HG03108 (cell line): ENCODE results near the gene GPATCH2.
A peak's percentile ranks its signal among the peaks of the same experiment; 100 is the strongest.
"Not testable (repeated sequence)": the region's sequence is repeated elsewhere in the genome, so short reads cannot be mapped to it uniquely, and the experiment has no call there.

Source experiments
- ATAC-seq: cut with Tn5 transposase; IDR thresholded peaks from one replicate; pipeline ENCODE4 v1.9.1; 2021; ENCODE audit warnings: moderate library complexity; ENCODE audit not compliant: unreplicated experiment

The GPATCH2 gene

GRCh38 chr1:217453816-217454215 is 177.1 kb downstream of the GPATCH2 start:
- ATAC-seq, result no peak

- ATAC-seq, result no peak
Measured at GRCh38 chr1:217449370-217449769, 181.5 kb downstream of the GPATCH2 start.

- no peak for ATAC-seq
Measured at GRCh38 chr1:217443845-217444244, 187.0 kb downstream of the GPATCH2 start.

GRCh38 chr1:217437376-217437775 is 193.5 kb downstream of the GPATCH2 start:
- ATAC-seq, result no peak

- ATAC-seq, result no peak
Measured at GRCh38 chr1:217435204-217435603, 195.7 kb downstream of the GPATCH2 start.

- no peak for ATAC-seq
Measured at GRCh38 chr1:217433664-217434063, 197.2 kb downstream of the GPATCH2 start.

- no peak for ATAC-seq
Measured at GRCh38 chr1:217432339-217432738, 198.6 kb downstream of the GPATCH2 start.

- ATAC-seq, result no peak
Measured at GRCh38 chr1:217431395-217431794, 199.5 kb downstream of the GPATCH2 start.

- no peak for ATAC-seq
Measured at GRCh38 chr1:217425422-217425821, 205.5 kb downstream of the GPATCH2 start.

- ATAC-seq, result no peak
Measured at GRCh38 chr1:217419194-217419551, 211.7 kb downstream of the GPATCH2 start.

- ATAC-seq, result no peak
Measured at GRCh38 chr1:217418269-217419193, 212.4 kb downstream of the GPATCH2 start.

- no peak for ATAC-seq
Measured at GRCh38 chr1:217417363-217417762, 213.5 kb downstream of the GPATCH2 start.

GRCh38 chr1:217407534-217408001 is 223.3 kb downstream of the GPATCH2 start:
- ATAC-seq, result no peak

- ATAC-seq, result no peak
Measured at GRCh38 chr1:217403026-217403720, 227.7 kb downstream of the GPATCH2 start.

GRCh38 chr1:217402301-217402700 is 228.6 kb downstream of the GPATCH2 start:
- no peak for ATAC-seq

GRCh38 chr1:217393896-217394295 is 237.0 kb downstream of the GPATCH2 start:
- no peak for ATAC-seq

GRCh38 chr1:217392441-217392840 is 238.4 kb downstream of the GPATCH2 start:
- ATAC-seq, result no peak

- ATAC-seq, result peak; percentile 58
Measured at GRCh38 chr1:217389895-217390294, 241.0 kb downstream of the GPATCH2 start.

- ATAC-seq, result no peak
Measured at GRCh38 chr1:217388522-217389065, 242.3 kb downstream of the GPATCH2 start.

- not testable (repeated sequence) for ATAC-seq
Measured at GRCh38 chr1:217381773-217382172, 249.1 kb downstream of the GPATCH2 start.

GRCh38 chr1:217379804-217380203 is 251.1 kb downstream of the GPATCH2 start:
- ATAC-seq, result not testable (repeated sequence)

GRCh38 chr1:217379336-217379735 is 251.6 kb downstream of the GPATCH2 start:
- ATAC-seq, result no peak
